NCI-H526 (cell line): ENCODE data around the gene SDSL.

Experiments
- DNase-seq, 2 experiments: peaks; one replicate each; lab custom pipeline; 2025; lab: John Stamatoyannopoulos, UW

The SDSL gene

GRCh38 chr12:113448873-113449272, 26.7 kb downstream of the SDSL start:
- no peak for DNase-seq

GRCh38 chr12:113449299-113449698, 27.1 kb downstream of the SDSL start:
- DNase-seq = no peak

GRCh38 chr12:113449839-113450238, 27.7 kb downstream of the SDSL start:
- DNase-seq = no peak

GRCh38 chr12:113452458-113452857, 30.3 kb downstream of the SDSL start:
- DNase-seq = no peak

GRCh38 chr12:113453330-113453729, 31.1 kb downstream of the SDSL start:
- DNase-seq = no peak

GRCh38 chr12:113456199-113456598, 34.0 kb downstream of the SDSL start:
- DNase-seq = no peak

GRCh38 chr12:113456761-113457160, 34.6 kb downstream of the SDSL start:
- no peak for DNase-seq

- no peak for DNase-seq
Measured at GRCh38 chr12:113457185-113457584, 35.0 kb downstream of the SDSL start.

GRCh38 chr12:113457710-113458109, 35.5 kb downstream of the SDSL start:
- DNase-seq = no peak

- no peak for DNase-seq
Measured at GRCh38 chr12:113459981-113460380, 37.8 kb downstream of the SDSL start.

GRCh38 chr12:113461666-113462065, 39.5 kb downstream of the SDSL start:
- DNase-seq = peak; percentile 12 to 63

GRCh38 chr12:113462117-113462774, 40.1 kb downstream of the SDSL start:
- peak; percentile 37 to 85 for DNase-seq

- DNase-seq = peak in 1 of 2 experiments; percentile 40
Measured at GRCh38 chr12:113462998-113463745, 41.0 kb downstream of the SDSL start.

- peak in 1 of 2 experiments; percentile 47 for DNase-seq
Measured at GRCh38 chr12:113463746-113464451, 41.7 kb downstream of the SDSL start.

- no peak for DNase-seq
Measured at GRCh38 chr12:113464452-113464775, 42.2 kb downstream of the SDSL start.

- peak in 1 of 2 experiments; percentile 25 for DNase-seq
Measured at GRCh38 chr12:113464852-113465719, 42.9 kb downstream of the SDSL start.

- DNase-seq = no peak
Measured at GRCh38 chr12:113465808-113466453, 43.8 kb downstream of the SDSL start.

- DNase-seq = no peak
Measured at GRCh38 chr12:113466454-113467141, 44.4 kb downstream of the SDSL start.

- DNase-seq = peak in 1 of 2 experiments; percentile 20
Measured at GRCh38 chr12:113467142-113467501, 44.9 kb downstream of the SDSL start.

GRCh38 chr12:113467502-113468364, 45.6 kb downstream of the SDSL start:
- DNase-seq = peak in 1 of 2 experiments; percentile 33
